Measurements from ENCODE around the gene TFB2M.
"Not testable (repeated sequence)": the region's sequence is repeated elsewhere in the genome, so short reads cannot be mapped to it uniquely, and the experiment has no call there.

The TFB2M gene

GRCh38 chr1:246571309-246571708 is 5.2 kb upstream of the TFB2M start:
- not testable (repeated sequence) for H3K9ac ChIP-seq (ENCODE audit: low read length); H3K4me2 ChIP-seq (ENCODE audit: low read length, poor library complexity, severe bottlenecking); H2AK5ac ChIP-seq (ENCODE audit: low read length, severe bottlenecking); H4K91ac ChIP-seq (ENCODE audit: low read length); H3K9me3 ChIP-seq (ENCODE audit: control insufficient read depth, low read length); H4K8ac ChIP-seq (ENCODE audit: low read length); H3K4me3 ChIP-seq (ENCODE audit: insufficient read depth in 1 of 2, low read depth in 1 of 2, low read length in 2 of 2); DNase-seq; H3K4ac ChIP-seq (ENCODE audit: low read depth in 1 of 2, low read length in 2 of 2); H3K23ac ChIP-seq (ENCODE audit: low read length in 2 of 2); H2BK120ac ChIP-seq (ENCODE audit: low read depth, low read length); H3K27me3 ChIP-seq (ENCODE audit: control insufficient read depth in 1 of 2, insufficient read depth in 1 of 2, low read length in 2 of 2); H3K36me3 ChIP-seq (ENCODE audit: control insufficient read depth in 1 of 2, insufficient read depth in 2 of 2, low read depth in 1 of 2, low read length in 2 of 2); H2BK15ac ChIP-seq (ENCODE audit: low read depth, poor library complexity, severe bottlenecking); H2AFZ ChIP-seq (ENCODE audit: low read depth, low read length); H3K4me1 ChIP-seq (ENCODE audit: control insufficient read depth, insufficient read depth, low read depth, low read length); H3K14ac ChIP-seq (ENCODE audit: low read length in 2 of 2); H2BK12ac ChIP-seq (ENCODE audit: low read length in 2 of 2); H3K27ac ChIP-seq (ENCODE audit: low read length, poor library complexity, severe bottlenecking); H3K18ac ChIP-seq (ENCODE audit: low read depth in 1 of 2, low read length in 2 of 2); H2BK5ac ChIP-seq (ENCODE audit: low read depth, low read length, poor library complexity, severe bottlenecking)
- H3K79me1 ChIP-seq (replicated peaks; ENCODE audit: low read length, poor library complexity, severe bottlenecking), result peaks cover 17% of the 10 kb centered on the region
- WGBS, result 100% methylated on average over 3 of the region's 4 CpGs

- H3K9me3 ChIP-seq (ENCODE audit: control insufficient read depth, low read length), result no peaks in the 10 kb centered on the region
- H4K91ac ChIP-seq (ENCODE audit: low read length), result no peak overlapping the region
- no peak overlapping the region for H2AK5ac ChIP-seq (ENCODE audit: low read length, severe bottlenecking)
- no peak overlapping the region for H2BK15ac ChIP-seq (ENCODE audit: low read depth, poor library complexity, severe bottlenecking)
- peak; percentile 49 for DNase-seq
- no peaks in the 10 kb centered on the region for H3K27me3 ChIP-seq (ENCODE audit: control insufficient read depth in 1 of 2, insufficient read depth in 1 of 2, low read length in 2 of 2)
- H3K4me3 ChIP-seq (ENCODE audit: insufficient read depth in 1 of 2, low read depth in 1 of 2, low read length in 2 of 2), result no peak overlapping the region
- no peak overlapping the region for H2AFZ ChIP-seq (ENCODE audit: low read depth, low read length)
- peak overlapping the region; percentile 29 for H3K9ac ChIP-seq (ENCODE audit: low read length)
- no peak overlapping the region for H3K18ac ChIP-seq (ENCODE audit: low read depth in 1 of 2, low read length in 2 of 2)
- no peak overlapping the region for H3K14ac ChIP-seq (ENCODE audit: low read length in 2 of 2)
- no peak overlapping the region for H2BK120ac ChIP-seq (ENCODE audit: low read depth, low read length)
- H3K27ac ChIP-seq (ENCODE audit: low read length, poor library complexity, severe bottlenecking), result no peak overlapping the region
- H3K79me1 ChIP-seq (replicated peaks; ENCODE audit: low read length, poor library complexity, severe bottlenecking), result peaks cover 14% of the 10 kb centered on the region
- H3K36me3 ChIP-seq (ENCODE audit: control insufficient read depth in 1 of 2, insufficient read depth in 2 of 2, low read depth in 1 of 2, low read length in 2 of 2), result peaks cover 0 to 6% of the 10 kb centered on the region in 2 experiments
- H2BK12ac ChIP-seq (ENCODE audit: low read length in 2 of 2), result no peak overlapping the region
- H3K4ac ChIP-seq (ENCODE audit: low read depth in 1 of 2, low read length in 2 of 2), result no peak overlapping the region
- peaks cover 8% of the 10 kb centered on the region for H3K4me1 ChIP-seq (ENCODE audit: control insufficient read depth, insufficient read depth, low read depth, low read length)
- 55% methylated on average over 8 of the region's 8 CpGs for WGBS
- H2BK5ac ChIP-seq (ENCODE audit: low read depth, low read length, poor library complexity, severe bottlenecking), result no peak overlapping the region
- H3K23ac ChIP-seq (ENCODE audit: low read length in 2 of 2), result no peak overlapping the region
- no peak overlapping the region for H3K4me2 ChIP-seq (ENCODE audit: low read length, poor library complexity, severe bottlenecking)
- H4K8ac ChIP-seq (ENCODE audit: low read length), result no peak overlapping the region
Measured at GRCh38 chr1:246569248-246570238, 3.5 kb upstream of the TFB2M start.

GRCh38 chr1:246567646-246568235 is 1.7 kb upstream of the TFB2M start:
- H3K4me1 ChIP-seq (ENCODE audit: control insufficient read depth, insufficient read depth, low read depth, low read length), result peaks cover 8% of the 10 kb centered on the region
- peaks cover 11% of the 10 kb centered on the region for H3K79me1 ChIP-seq (replicated peaks; ENCODE audit: low read length, poor library complexity, severe bottlenecking)
- H3K9ac ChIP-seq (ENCODE audit: low read length), result peak overlapping the region; percentile 99
- no peak overlapping the region for H2BK5ac ChIP-seq (ENCODE audit: low read depth, low read length, poor library complexity, severe bottlenecking)
- WGBS, result 77% methylated on average over 2 of the region's 4 CpGs
- H2AK5ac ChIP-seq (ENCODE audit: low read length, severe bottlenecking), result no peak overlapping the region
- no peak overlapping the region for H4K91ac ChIP-seq (ENCODE audit: low read length)
- H3K4ac ChIP-seq (ENCODE audit: low read depth in 1 of 2, low read length in 2 of 2), result no peak overlapping the region
- no peaks in the 10 kb centered on the region for H3K9me3 ChIP-seq (ENCODE audit: control insufficient read depth, low read length)
- H4K8ac ChIP-seq (ENCODE audit: low read length), result no peak overlapping the region
- H2BK15ac ChIP-seq (ENCODE audit: low read depth, poor library complexity, severe bottlenecking), result peak overlapping the region; percentile 46
- no peaks in the 10 kb centered on the region for H3K27me3 ChIP-seq (ENCODE audit: control insufficient read depth in 1 of 2, insufficient read depth in 1 of 2, low read length in 2 of 2)
- no peak overlapping the region for H3K18ac ChIP-seq (ENCODE audit: low read depth in 1 of 2, low read length in 2 of 2)
- no peak overlapping the region for H2BK120ac ChIP-seq (ENCODE audit: low read depth, low read length)
- no peak overlapping the region for H3K27ac ChIP-seq (ENCODE audit: low read length, poor library complexity, severe bottlenecking)
- peak overlapping the region; percentile 38 for H3K4me2 ChIP-seq (ENCODE audit: low read length, poor library complexity, severe bottlenecking)
- H3K14ac ChIP-seq (ENCODE audit: low read length in 2 of 2), result no peak overlapping the region
- no peak for DNase-seq
- peaks cover 3 to 22% of the 10 kb centered on the region in 2 experiments for H3K36me3 ChIP-seq (ENCODE audit: control insufficient read depth in 1 of 2, insufficient read depth in 2 of 2, low read depth in 1 of 2, low read length in 2 of 2)
- no peak overlapping the region for H2BK12ac ChIP-seq (ENCODE audit: low read length in 2 of 2)
- H3K23ac ChIP-seq (ENCODE audit: low read length in 2 of 2), result no peak overlapping the region
- no peak overlapping the region for H2AFZ ChIP-seq (ENCODE audit: low read depth, low read length)
- peak overlapping the region in 1 of 2 experiments; percentile 96 for H3K4me3 ChIP-seq (ENCODE audit: insufficient read depth in 1 of 2, low read depth in 1 of 2, low read length in 2 of 2)
